ENCODE measurements around the gene TUBB4A. TPM values are rescaled to one million over a fixed set of nuclear protein-coding genes. Genes with fewer than 3 reads are reported as not detected.

TUBB4A gene
- total and polyA plus RNA-seq, 9 of the 15 experiments (the other 6 are each of a cell fraction or from before 2014, with no cell fraction given): 0.14 to 7.0 (median 0.75) TPM

GRCh38 chr19:6531163-6531955 is 29.2 kb upstream of the TUBB4A start (continued):
- TF ChIP-seq TFAP4 (CRISPR knock-in tag; IDR thresholded peaks at IDR 0.05; ENCODE audit: borderline replicate concordance) (0 out of 2 replicates have a peak, but pooled peaks have one; percentile 4), MEF2D (tag; conservative IDR thresholded peaks at IDR 0.05; ENCODE audit: low read depth) (no peak), FOSL1 (tag; conservative IDR thresholded peaks at IDR 0.05) (no peak), NCOA6 (IDR thresholded peaks at IDR 0.05) (0 out of 2 replicates have a peak, but pooled peaks have one; percentile 21), MAX (CRISPR knock-in tag; IDR thresholded peaks at IDR 0.05) (0 out of 2 replicates have a peak, but pooled peaks have one; percentile 4), NFIC (IDR thresholded peaks at IDR 0.05) (no peak), MED1 (CRISPR knock-in tag; IDR thresholded peaks at IDR 0.05; ENCODE audit: borderline replicate concordance) (peak; percentile 74; the same call in 1 of the 2 replicates), RBM25 (IDR thresholded peaks at IDR 0.05; ENCODE audit: low read depth, low read length, severe bottlenecking) (no peak), NRF1 (conservative IDR thresholded peaks at IDR 0.05 in 1 of 2, IDR thresholded peaks at IDR 0.05 in 1 of 2) (peak in 1 of 2 experiments; percentile 44; a peak in 2 of 4 replicates), RBBP5 (IDR thresholded peaks at IDR 0.05; ENCODE audit: borderline replicate concordance, insufficient read depth, low read length, poor library complexity, severe bottlenecking) (peak; percentile 67), ELK1 (CRISPR knock-in tag; IDR thresholded peaks at IDR 0.05) (peak; percentile 60; the same call in 1 of the 2 replicates), KDM5B (IDR thresholded peaks at IDR 0.05; ENCODE audit: insufficient replicate concordance, low read depth, low read length) (peak; percentile 7), SIN3A (IDR thresholded peaks at IDR 0.05; ENCODE audit: borderline replicate concordance in 2 of 2, control insufficient read depth in 1 of 2, low read depth in 2 of 2, low read length in 2 of 2) (peak in 1 of 2 experiments; percentile 55; a peak in 1 of 4 replicates), POLR2H (tag; IDR thresholded peaks at IDR 0.05; ENCODE audit: low read depth) (peak; percentile 5; the same call in 1 of the 2 replicates), PHB (CRISPR knock-in tag; IDR thresholded peaks at IDR 0.05) (no peak), BRD9 (IDR thresholded peaks at IDR 0.05; ENCODE audit: low read depth, partially characterized antibody) (no peak), TOE1 (IDR thresholded peaks at IDR 0.05; ENCODE audit: borderline replicate concordance) (no peak), TOE1 (CRISPR knock-in tag; IDR thresholded peaks at IDR 0.05; ENCODE audit: borderline replicate concordance, low read depth) (peak; percentile 88; the same call in 1 of the 2 replicates), FIP1L1 (IDR thresholded peaks at IDR 0.05; ENCODE audit: low read depth, low read length, poor library complexity, severe bottlenecking) (peak; percentile 11), E2F5 (CRISPR knock-in tag; IDR thresholded peaks at IDR 0.05) (no peak), ZC3H4 (CRISPR knock-in tag; IDR thresholded peaks at IDR 0.05; ENCODE audit: borderline replicate concordance) (0 out of 2 replicates have a peak, but pooled peaks have one; percentile 88), ELK3 (CRISPR knock-in tag; IDR thresholded peaks at IDR 0.05) (no peak)
